Activated naive CD8-positive, alpha-beta T cell treated with anti-CD3 and anti-CD28 coated beads, Interleukin-2, amount 50 U/mL, for 24 hours (primary cell): ENCODE results near the gene SREBF2.
A peak's percentile ranks its signal among the peaks of the same experiment; 100 is the strongest.
"Not testable (repeated sequence)": the region's sequence is repeated elsewhere in the genome, so short reads cannot be mapped to it uniquely, and the experiment has no call there.

Experiments used
- ATAC-seq: fragments of 150-1000 bp; cut with Tn5 transposase; one replicate; pipeline ENCODE4 v1.10.0; 2021
- DNase-seq: peaks from one replicate; pipeline ENCODE4 v3.0.0; 2021
- H3K27ac Mint-ChIP-seq: one replicate; pipeline ENCODE4 v1.8.0; 2021; ENCODE audit warnings: mild to moderate bottlenecking, mixed read lengths
- H3K27me3 Mint-ChIP-seq: one replicate; pipeline ENCODE4 v1.8.0; 2021; ENCODE audit warnings: mixed read lengths
- H3K36me3 Mint-ChIP-seq: one replicate; pipeline ENCODE4 v1.8.0; 2021; ENCODE audit warnings: low read depth, mixed read lengths
- H3K4me1 Mint-ChIP-seq: one replicate; pipeline ENCODE4 v1.8.0; 2021; ENCODE audit warnings: mixed read lengths
- H3K4me3 Mint-ChIP-seq: one replicate; pipeline ENCODE4 v1.8.0; 2021; ENCODE audit warnings: mild to moderate bottlenecking, moderate library complexity, mixed read lengths
- H3K9me3 Mint-ChIP-seq: one replicate; pipeline ENCODE4 v1.8.0; 2021; ENCODE audit warnings: mixed read lengths

Gene SREBF2

GRCh38 chr22:41935509-41935908 lies 102.6 kb downstream of the SREBF2 start:
- ATAC-seq = no peak
- H3K9me3 Mint-ChIP-seq = no peaks in the 10 kb centered on the region
- no peak for DNase-seq
- no peak overlapping the region for H3K4me3 Mint-ChIP-seq
- no peak overlapping the region for H3K27ac Mint-ChIP-seq
- no peaks in the 10 kb centered on the region for H3K27me3 Mint-ChIP-seq
- peaks cover 30% of the 10 kb centered on the region for H3K36me3 Mint-ChIP-seq
- peaks cover 42% of the 10 kb centered on the region for H3K4me1 Mint-ChIP-seq

DNA sequence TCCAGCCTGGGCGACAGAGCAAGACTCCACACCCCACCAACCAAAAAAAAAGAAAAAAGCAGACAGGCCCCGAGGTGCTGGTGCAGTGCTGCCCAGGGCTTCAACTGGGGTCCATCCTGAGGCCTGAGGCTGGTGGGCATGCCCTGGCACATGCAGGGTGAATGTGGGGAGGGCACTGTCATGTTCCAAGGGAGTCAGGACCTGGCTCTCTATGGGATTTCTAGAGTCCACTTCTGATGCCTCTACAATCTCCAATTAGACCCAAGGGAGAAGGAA lies 103.9 kb downstream of the SREBF2 start:
- Mint-ChIP-seq H3K27ac (no peak overlapping the region), H3K4me1 (peaks cover 52% of the 10 kb centered on the region), H3K9me3 (no peaks in the 10 kb centered on the region), H3K36me3 (peaks cover 43% of the 10 kb centered on the region), H3K27me3 (no peaks in the 10 kb centered on the region), H3K4me3 (no peak overlapping the region)
- ATAC-seq = no peak
- no peak for DNase-seq

DNA sequence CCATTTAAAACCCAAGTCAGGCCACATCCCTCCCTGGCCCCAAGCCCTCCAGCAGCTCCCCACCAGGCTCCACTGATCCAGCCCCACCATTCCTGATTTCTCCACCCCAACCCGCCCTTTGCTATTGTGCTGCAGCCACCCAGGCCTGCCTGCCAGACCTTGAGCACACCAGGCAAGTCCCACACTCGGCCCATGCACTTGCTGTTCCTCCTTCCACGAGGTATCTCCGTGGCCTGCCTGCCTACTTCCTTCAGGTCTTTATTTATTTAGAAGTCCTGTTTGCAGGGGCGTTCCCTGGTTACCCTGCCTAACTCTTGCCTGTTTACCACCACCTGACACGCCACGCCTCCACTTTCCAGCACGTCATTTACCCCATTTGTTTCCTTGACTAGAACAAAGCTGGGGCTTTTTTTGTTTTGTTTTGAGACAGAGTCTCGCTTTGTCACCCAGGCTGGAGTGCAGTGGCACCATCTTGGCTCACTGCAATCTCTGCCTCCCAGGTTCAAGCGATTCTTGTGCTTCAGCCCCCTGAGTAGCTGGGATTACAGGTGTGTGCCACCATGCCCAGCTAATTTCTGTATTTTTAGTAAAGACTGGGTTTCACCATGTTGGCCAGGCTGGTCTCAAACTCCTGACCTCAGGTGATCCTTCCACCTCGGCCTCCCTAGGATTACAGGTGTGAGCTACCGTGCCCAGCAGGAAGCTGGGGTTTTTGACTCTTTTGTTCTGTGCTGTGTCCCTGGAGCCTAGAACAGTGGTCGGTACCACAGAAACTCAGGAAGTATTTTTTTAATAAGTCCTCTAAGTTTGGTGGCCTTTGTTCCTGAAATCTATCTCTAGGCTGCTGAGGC lies 107.3 kb downstream of the SREBF2 start:
- peak; percentile 78 for ATAC-seq
- peak; percentile 88 for DNase-seq
- Mint-ChIP-seq H3K36me3 (peaks cover 70% of the 10 kb centered on the region), H3K9me3 (no peaks in the 10 kb centered on the region), H3K27me3 (no peaks in the 10 kb centered on the region), H3K4me1 (peaks cover 66% of the 10 kb centered on the region), H3K4me3 (peak overlapping the region; percentile 79), H3K27ac (peak overlapping the region; percentile 100)

GRCh38 chr22:41940832-41941765 lies 108.2 kb downstream of the SREBF2 start:
- Mint-ChIP-seq H3K9me3 (no peaks in the 10 kb centered on the region), H3K4me3 (peak overlapping the region; percentile 79), H3K36me3 (peaks cover 74% of the 10 kb centered on the region), H3K4me1 (peaks cover 67% of the 10 kb centered on the region), H3K27ac (peak overlapping the region; percentile 100), H3K27me3 (no peaks in the 10 kb centered on the region)
- DNase-seq (peak; percentile 84), ATAC-seq (peak; percentile 63)

DNA sequence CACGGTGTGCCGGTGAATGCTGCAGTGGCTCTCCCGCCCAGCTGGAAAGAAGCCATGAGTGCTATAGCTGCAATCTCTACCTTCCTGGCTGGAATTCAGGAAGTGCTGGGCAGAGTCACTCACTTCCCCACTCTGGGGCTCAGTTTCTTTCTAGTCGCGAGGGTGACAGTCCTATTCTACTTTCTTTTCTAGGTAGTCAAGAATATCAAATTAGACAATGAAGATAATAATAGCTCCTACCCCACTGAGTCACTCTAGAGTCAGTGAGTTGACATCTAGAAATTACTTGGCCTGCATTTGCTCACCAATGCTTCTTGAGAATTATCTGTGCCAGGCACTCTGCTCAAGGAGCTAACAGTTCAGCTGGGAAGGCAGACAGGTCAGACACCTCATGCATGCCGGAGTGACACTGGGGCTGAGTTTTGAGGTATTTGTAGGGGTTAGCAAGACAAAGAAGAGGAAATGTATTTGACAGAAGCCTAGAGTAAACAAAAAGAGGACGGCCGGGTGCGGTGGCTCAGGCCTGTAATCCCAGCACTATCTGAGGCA lies 110.8 kb downstream of the SREBF2 start:
- Mint-ChIP-seq H3K36me3 (peaks cover 61% of the 10 kb centered on the region), H3K9me3 (no peaks in the 10 kb centered on the region), H3K4me3 (peak overlapping the region; percentile 73), H3K27me3 (no peaks in the 10 kb centered on the region), H3K4me1 (peaks cover 77% of the 10 kb centered on the region), H3K27ac (peak overlapping the region; percentile 84)
- DNase-seq (no peak), ATAC-seq (no peak)

GRCh38 chr22:41946629-41947423 lies 113.9 kb downstream of the SREBF2 start, which contains the start of gene CENPM:
TSS of gene CENPM (minus strand) at chr22:41947152. CDS start at chr22:41947076, 76 bp downstream.
- H3K36me3 Mint-ChIP-seq = peaks cover 38% of the 10 kb centered on the region

DNA sequence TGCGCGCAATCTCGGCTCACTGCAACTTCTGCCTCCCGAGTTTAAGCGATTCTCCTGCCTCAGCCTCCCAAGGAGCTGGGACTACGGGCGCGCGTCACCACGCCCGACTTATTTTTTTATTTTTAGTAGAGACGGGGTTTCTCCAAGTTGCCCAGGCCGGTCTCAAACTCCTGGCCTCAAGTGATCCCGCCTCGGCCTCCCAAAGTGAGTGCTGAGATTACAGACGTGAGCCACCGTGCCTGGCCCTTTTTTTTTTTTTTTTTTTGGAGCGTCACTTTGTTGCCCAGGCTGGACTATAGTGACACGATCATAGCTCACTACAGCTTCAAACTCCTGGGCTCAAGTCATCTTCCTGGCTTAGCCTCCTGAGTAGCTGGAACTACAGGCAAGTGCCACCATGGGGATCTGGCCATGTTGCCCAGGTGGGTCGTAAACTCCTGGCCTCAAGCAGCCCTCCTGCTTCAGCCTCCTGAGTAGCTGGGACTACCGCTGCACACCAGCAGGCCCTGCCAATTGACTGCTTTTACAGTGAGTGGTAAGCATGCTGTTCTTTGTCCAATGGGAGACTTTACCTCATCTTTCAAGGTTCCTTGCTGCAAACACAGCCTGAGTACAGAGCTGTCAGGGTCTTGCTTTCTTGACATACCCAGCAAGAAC lies 114.6 kb downstream of the SREBF2 start:
- ATAC-seq (no peak), DNase-seq (no peak)
- Mint-ChIP-seq H3K36me3 (peaks cover 33% of the 10 kb centered on the region), H3K4me3 (peak overlapping the region; percentile 98), H3K27me3 (no peaks in the 10 kb centered on the region), H3K9me3 (no peaks in the 10 kb centered on the region), H3K4me1 (peaks cover 58% of the 10 kb centered on the region), H3K27ac (peak overlapping the region; percentile 91)

More at GRCh38 chr22:41946629-41947423, 113.9 kb downstream of the SREBF2 start, which contains the start of gene CENPM:
- peak within 1 kb of the TSS; percentile 98 for H3K4me3 Mint-ChIP-seq
- peak within 1 kb of the TSS; percentile 91 for H3K27ac Mint-ChIP-seq
- H3K27me3 Mint-ChIP-seq = no peaks in the 10 kb centered on the region
- peak; percentile 95 for DNase-seq
- H3K9me3 Mint-ChIP-seq = no peaks in the 10 kb centered on the region
- H3K4me1 Mint-ChIP-seq = peaks cover 59% of the 10 kb centered on the region
- ATAC-seq = peak; percentile 96

DNA sequence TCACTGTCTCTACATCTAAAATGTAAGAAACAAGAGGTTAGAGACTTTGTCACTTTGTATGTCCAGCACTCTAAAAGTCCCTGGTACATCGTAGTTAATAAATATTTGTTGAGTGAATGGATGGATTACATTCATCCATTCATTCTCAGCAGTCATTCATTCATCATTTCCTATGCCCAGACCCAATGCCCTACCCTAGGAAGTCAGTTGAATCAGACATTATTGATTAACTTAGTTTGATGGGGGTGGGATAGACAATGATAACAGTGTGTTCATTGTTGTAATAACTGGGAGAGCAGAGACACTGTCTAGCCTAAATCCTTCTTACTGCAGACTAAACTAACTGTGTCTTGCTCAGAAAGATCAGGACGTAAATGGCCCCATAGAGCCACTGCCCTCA lies 115.2 kb downstream of the SREBF2 start:
- H3K4me3 Mint-ChIP-seq = peak overlapping the region; percentile 98
- no peaks in the 10 kb centered on the region for H3K27me3 Mint-ChIP-seq
- ATAC-seq (no peak), DNase-seq (no peak)
- H3K36me3 Mint-ChIP-seq = peaks cover 28% of the 10 kb centered on the region
- H3K27ac Mint-ChIP-seq = peak overlapping the region; percentile 91
- H3K4me1 Mint-ChIP-seq = peaks cover 55% of the 10 kb centered on the region
- H3K9me3 Mint-ChIP-seq = no peaks in the 10 kb centered on the region

- Mint-ChIP-seq H3K4me1 (peaks cover 49% of the 10 kb centered on the region), H3K27ac (peak overlapping the region; percentile 20), H3K4me3 (peak overlapping the region; percentile 98), H3K36me3 (peaks cover 21% of the 10 kb centered on the region)
- DNase-seq, H3K27me3 Mint-ChIP-seq, ATAC-seq, H3K9me3 Mint-ChIP-seq: not testable (repeated sequence)
Measured at GRCh38 chr22:41948928-41949296, 116.0 kb downstream of the SREBF2 start.

DNA sequence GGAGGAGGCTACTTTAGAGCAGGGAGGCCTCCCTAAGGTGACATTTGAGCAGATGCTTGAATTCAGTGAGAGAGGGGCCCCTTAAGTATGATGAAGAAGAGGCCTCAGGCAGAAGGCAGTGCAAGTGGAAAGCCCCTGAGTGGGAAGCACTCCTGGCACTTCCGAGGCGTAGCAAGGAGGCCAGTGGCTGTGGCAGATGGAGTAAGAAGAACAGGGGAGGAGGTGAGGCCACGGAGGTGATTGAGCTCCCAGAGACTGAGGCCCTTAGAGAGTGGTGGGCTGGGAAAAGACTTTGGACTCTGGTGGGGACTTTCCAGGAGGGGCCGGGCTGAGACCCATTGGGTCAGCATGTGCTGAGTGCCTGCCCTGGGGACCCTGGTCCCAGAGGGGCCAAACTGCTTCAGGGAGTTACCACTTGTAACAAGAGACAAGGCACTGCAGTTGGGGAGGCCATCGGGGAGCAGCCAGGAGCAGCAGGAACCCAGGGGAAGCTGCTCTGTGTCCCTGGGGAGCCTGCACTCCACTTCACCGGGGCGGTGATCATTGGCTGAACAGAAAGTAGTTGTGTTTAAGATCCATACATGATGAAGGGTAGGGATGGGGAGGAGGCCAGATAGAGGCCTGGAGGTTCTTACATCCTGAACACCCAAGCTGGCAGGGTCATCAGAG lies 116.5 kb downstream of the SREBF2 start:
- no peak for DNase-seq
- Mint-ChIP-seq H3K36me3 (peaks cover 18% of the 10 kb centered on the region), H3K27me3 (no peaks in the 10 kb centered on the region), H3K27ac (peak overlapping the region; percentile 20), H3K4me1 (peaks cover 45% of the 10 kb centered on the region), H3K9me3 (no peaks in the 10 kb centered on the region), H3K4me3 (peak overlapping the region; percentile 98)
- ATAC-seq = no peak

GRCh38 chr22:41951898-41952474 lies 119.1 kb downstream of the SREBF2 start, which contains the start of gene SMIM45:
TSS of gene SMIM45 (plus strand) at chr22:41952150.
- no peaks in the 10 kb centered on the region for H3K27me3 Mint-ChIP-seq
- ATAC-seq (no peak), DNase-seq (no peak)
- peaks cover 32% of the 10 kb centered on the region for H3K4me1 Mint-ChIP-seq
- no peak within 1 kb of the TSS for H3K4me3 Mint-ChIP-seq
- H3K36me3 Mint-ChIP-seq = peaks cover 2% of the 10 kb centered on the region
- H3K9me3 Mint-ChIP-seq = no peaks in the 10 kb centered on the region
- H3K27ac Mint-ChIP-seq = no peak within 1 kb of the TSS

DNA sequence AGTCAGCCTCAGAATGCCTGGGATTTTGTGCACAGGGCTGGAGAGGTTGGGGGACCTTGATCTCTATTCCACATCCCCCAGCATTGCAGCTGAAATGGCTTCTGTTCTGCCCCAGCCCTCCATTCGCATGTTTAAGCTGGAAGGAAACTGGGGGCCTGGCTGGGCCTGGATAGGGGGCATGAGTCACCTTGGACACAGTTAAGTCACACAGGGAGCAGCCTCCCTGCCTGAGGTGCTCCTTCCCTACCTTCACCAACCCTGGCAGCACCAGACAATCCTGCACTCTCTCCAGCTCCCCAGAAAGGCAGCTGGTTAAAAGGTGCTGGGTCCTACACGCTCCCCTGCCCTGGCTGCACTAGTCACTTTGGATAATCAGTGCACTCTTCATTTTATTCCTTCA lies 119.8 kb downstream of the SREBF2 start:
- peaks cover 2% of the 10 kb centered on the region for H3K36me3 Mint-ChIP-seq
- peaks cover 28% of the 10 kb centered on the region for H3K4me1 Mint-ChIP-seq
- no peaks in the 10 kb centered on the region for H3K9me3 Mint-ChIP-seq
- ATAC-seq (no peak), DNase-seq (no peak)
- no peak overlapping the region for H3K4me3 Mint-ChIP-seq
- no peaks in the 10 kb centered on the region for H3K27me3 Mint-ChIP-seq
- no peak overlapping the region for H3K27ac Mint-ChIP-seq
